Lower leg skin (tissue), 4 donors: ENCODE results near the gene CENPP. TPM values are rescaled to one million over a fixed set of nuclear protein-coding genes. Genes with fewer than 3 reads are reported as not detected.

Experiments used
- DNase-seq, 2 donors: peaks; one replicate each; pipeline ENCODE4 v3.0.0-alpha.2; 2019; ENCODE audit warnings: low spot score in 2 of 2
- H3K4me3 ChIP-seq: fragments of 200-600 bp; sonication (generic); 2 replicates; pipeline ENCODE4 v1.5.1; 2017; ENCODE audit warnings: mild to moderate bottlenecking, low read depth; ENCODE audit not compliant: poor library complexity, severe bottlenecking
- POLR2A ChIP-seq, 2 donors: fragments of 450-650 bp; IDR thresholded peaks; one replicate each; pipeline ENCODE4 v1.6.1; 2016 to 2017; ENCODE audit warnings: antibody characterized with exemption in 2 of 2, mild to moderate bottlenecking in 1 of 2, moderate library complexity in 1 of 2
- WGBS, 2 donors: methylation state at CpG; one replicate each; pipeline ENCODE4 v1.1.5; 2018; 5-methylcytosine and 5-hydroxymethylcytosine counted together
- intact Hi-C: fragments of 100-400 bp; cut with DNase I; formaldehyde crosslinking; loops from one replicate; pipeline ENCODE4 v1.15.0; 2023; ENCODE audit warnings: low total_unique reads
- total RNA-seq, 4 donors: library from RNA; depleted of rRNA; stranded (reverse); fragments of >200 nt; gene quantifications; one replicate each; pipeline ENCODE4 v1.1.0, GENCODE V29; 2016
- TF ChIP-seq, protein P1 (sequence below), 3 donors: fragments of 450-650 bp; IDR thresholded peaks; one replicate each; pipeline ENCODE4 v1.5.1; 2016; ENCODE audit warnings: antibody characterized with exemption in 3 of 3, mild to moderate bottlenecking in 3 of 3, moderate library complexity in 2 of 3

The CENPP gene
- total RNA-seq, 4 donors from 2014 or later: 7.8 to 28.8 (median 12.2) TPM

DNA sequence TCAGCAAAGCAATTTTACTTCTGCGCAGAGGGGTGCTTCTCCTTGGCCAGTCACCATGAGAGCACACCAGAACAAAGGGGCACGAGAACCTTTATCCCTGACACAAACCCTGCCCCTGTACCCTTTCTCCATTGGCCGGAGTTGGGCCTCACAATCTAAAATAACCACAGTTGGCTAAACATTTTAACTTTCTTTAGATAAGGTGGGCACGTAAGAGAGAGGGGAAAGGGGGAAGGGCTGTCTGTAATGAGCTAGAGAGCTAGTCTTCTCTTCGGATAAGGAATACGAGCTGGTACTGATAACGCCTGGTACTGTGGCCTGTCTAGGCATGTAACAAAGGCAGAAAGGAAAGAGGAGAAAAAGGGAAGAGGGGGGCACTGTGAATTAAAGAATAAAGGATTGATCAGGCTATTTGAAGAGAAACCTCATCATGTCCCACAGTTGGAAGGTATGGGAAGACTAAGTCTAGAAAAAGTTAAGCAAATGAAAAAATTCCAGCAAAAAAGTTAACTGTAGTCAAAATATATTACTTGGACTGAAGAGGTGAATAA, 30.4 kb upstream of the CENPP start:
- intact Hi-C loops: no loop called here
- no peak overlapping the region for H3K4me3 ChIP-seq
- TF ChIP-seq, protein P1, sequence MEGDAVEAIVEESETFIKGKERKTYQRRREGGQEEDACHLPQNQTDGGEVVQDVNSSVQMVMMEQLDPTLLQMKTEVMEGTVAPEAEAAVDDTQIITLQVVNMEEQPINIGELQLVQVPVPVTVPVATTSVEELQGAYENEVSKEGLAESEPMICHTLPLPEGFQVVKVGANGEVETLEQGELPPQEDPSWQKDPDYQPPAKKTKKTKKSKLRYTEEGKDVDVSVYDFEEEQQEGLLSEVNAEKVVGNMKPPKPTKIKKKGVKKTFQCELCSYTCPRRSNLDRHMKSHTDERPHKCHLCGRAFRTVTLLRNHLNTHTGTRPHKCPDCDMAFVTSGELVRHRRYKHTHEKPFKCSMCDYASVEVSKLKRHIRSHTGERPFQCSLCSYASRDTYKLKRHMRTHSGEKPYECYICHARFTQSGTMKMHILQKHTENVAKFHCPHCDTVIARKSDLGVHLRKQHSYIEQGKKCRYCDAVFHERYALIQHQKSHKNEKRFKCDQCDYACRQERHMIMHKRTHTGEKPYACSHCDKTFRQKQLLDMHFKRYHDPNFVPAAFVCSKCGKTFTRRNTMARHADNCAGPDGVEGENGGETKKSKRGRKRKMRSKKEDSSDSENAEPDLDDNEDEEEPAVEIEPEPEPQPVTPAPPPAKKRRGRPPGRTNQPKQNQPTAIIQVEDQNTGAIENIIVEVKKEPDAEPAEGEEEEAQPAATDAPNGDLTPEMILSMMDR (IDR thresholded peaks at IDR 0.05): no peak
- no peak for TF ChIP-seq POLR2A (IDR thresholded peaks at IDR 0.05)
- no peak for DNase-seq
- 65 to 70% methylated on average over 7 of the region's 7 CpGs for WGBS, 2 donors

DNA sequence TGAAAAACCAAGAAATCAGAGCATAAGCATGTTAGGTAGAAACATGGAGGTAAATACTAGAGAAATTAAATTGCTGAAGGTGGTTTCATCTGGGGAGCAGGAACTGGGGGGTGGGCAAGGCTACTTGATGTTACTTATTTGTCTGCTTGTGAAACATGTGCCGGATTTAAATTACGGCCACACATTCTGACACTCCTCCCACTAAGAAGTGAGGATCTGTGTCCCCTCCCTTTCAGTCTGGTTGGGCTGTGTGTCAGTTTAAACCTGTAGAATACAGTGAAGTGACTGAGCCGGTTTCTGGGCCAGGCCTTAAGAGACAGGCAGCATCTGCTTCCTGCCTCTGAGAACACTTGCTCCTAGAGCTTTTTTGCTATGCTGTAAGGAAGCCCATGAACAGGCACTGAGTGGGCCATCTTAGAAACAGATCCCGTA, 29.9 kb upstream of the CENPP start:
- H3K4me3 ChIP-seq: no peak overlapping the region
- intact Hi-C loops: no loop called here
- WGBS, 2 donors: 38 to 55% methylated on average over 4 of the region's 4 CpGs
- TF ChIP-seq, protein P1 (IDR thresholded peaks at IDR 0.05): no peak
- no peak for TF ChIP-seq POLR2A (IDR thresholded peaks at IDR 0.05)
- DNase-seq: no peak

GRCh38 chr9:92297611-92298010, 28.1 kb upstream of the CENPP start:
- intact Hi-C loops: no loop called here
- no peak for DNase-seq
- TF ChIP-seq POLR2A (IDR thresholded peaks at IDR 0.05): no peak
- TF ChIP-seq, protein P1 (IDR thresholded peaks at IDR 0.05): no peak
- 92 to 95% methylated on average over 3 of the region's 3 CpGs for WGBS, 2 donors
- H3K4me3 ChIP-seq: no peak overlapping the region

GRCh38 chr9:92298036-92298435, 27.7 kb upstream of the CENPP start:
- TF ChIP-seq POLR2A (IDR thresholded peaks at IDR 0.05): no peak
- TF ChIP-seq, protein P1 (IDR thresholded peaks at IDR 0.05): no peak
- H3K4me3 ChIP-seq: no peak overlapping the region
- WGBS, 2 donors: 91 to 92% methylated on average over 3 of the region's 3 CpGs
- intact Hi-C loops: no loop called here
- no peak for DNase-seq

GRCh38 chr9:92299116-92299515, 26.6 kb upstream of the CENPP start:
- no peak for DNase-seq
- 71 to 77% methylated on average over 1 of the region's 1 CpG for WGBS, 2 donors
- TF ChIP-seq, protein P1 (IDR thresholded peaks at IDR 0.05): no peak
- no peak for TF ChIP-seq POLR2A (IDR thresholded peaks at IDR 0.05)
- H3K4me3 ChIP-seq: no peak overlapping the region
- intact Hi-C loops: no loop called here

DNA sequence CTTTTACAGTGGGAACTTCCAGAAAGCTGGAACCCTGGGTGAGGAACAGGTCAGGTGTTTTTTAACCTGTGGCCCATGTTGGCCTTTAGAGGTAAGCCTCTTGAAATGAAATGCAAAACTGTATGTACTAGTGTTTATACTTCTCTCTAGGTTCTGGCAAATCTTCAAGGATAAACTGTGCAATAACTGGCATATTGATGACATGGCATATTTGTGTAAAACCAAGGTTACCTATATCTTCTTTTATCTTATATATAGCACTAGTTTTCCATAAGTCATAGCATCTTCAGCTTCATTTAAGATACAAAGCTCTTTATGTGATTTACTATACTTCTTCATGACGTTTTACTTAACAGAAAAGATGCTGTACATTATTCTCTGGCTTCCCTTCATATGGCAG, 24.8 kb upstream of the CENPP start:
- H3K4me3 ChIP-seq: no peak overlapping the region
- 53 to 83% methylated on average over 1 of the region's 1 CpG for WGBS, 2 donors
- no peak for DNase-seq
- intact Hi-C loops: no loop called here
- TF ChIP-seq POLR2A (IDR thresholded peaks at IDR 0.05): no peak
- TF ChIP-seq, protein P1 (IDR thresholded peaks at IDR 0.05): no peak
